ENCODE results near the gene ISM1.

GRCh38 chr20:13313201-13313600, 92.1 kb downstream of the ISM1 start:
- TF ChIP-seq, protein P1, sequence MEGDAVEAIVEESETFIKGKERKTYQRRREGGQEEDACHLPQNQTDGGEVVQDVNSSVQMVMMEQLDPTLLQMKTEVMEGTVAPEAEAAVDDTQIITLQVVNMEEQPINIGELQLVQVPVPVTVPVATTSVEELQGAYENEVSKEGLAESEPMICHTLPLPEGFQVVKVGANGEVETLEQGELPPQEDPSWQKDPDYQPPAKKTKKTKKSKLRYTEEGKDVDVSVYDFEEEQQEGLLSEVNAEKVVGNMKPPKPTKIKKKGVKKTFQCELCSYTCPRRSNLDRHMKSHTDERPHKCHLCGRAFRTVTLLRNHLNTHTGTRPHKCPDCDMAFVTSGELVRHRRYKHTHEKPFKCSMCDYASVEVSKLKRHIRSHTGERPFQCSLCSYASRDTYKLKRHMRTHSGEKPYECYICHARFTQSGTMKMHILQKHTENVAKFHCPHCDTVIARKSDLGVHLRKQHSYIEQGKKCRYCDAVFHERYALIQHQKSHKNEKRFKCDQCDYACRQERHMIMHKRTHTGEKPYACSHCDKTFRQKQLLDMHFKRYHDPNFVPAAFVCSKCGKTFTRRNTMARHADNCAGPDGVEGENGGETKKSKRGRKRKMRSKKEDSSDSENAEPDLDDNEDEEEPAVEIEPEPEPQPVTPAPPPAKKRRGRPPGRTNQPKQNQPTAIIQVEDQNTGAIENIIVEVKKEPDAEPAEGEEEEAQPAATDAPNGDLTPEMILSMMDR (IDR thresholded peaks at IDR 0.05) = no peak
- no peak for TF ChIP-seq EP300 (IDR thresholded peaks at IDR 0.05)
- TF ChIP-seq POLR2AphosphoS5 (IDR thresholded peaks at IDR 0.05) = no peak
- no peak for TF ChIP-seq POLR2A (IDR thresholded peaks at IDR 0.05)

Data from upper lobe of left lung (tissue), 4 donors.